Loucy (cell line): ENCODE data around the gene LILRB4.
A peak's percentile ranks its signal among the peaks of the same experiment; 100 is the strongest.

Experiments used
- H2AFZ ChIP-seq: fragments of 200-600 bp; sonication (generic); 2 replicates; pipeline ENCODE4 v1.6.0; 2016; ENCODE audit warnings: antibody characterized with exemption, mild to moderate bottlenecking, low read length, moderate library complexity
- H3F3A ChIP-seq: fragments of 200-600 bp; 2 replicates; pipeline ENCODE4 v1.6.0; 2016; ENCODE audit warnings: antibody characterized with exemption, low read depth, mild to moderate bottlenecking
- H3K27me3 ChIP-seq: fragments of 200-600 bp; sonication (generic); 2 replicates; pipeline ENCODE4 v1.6.1; 2014; ENCODE audit warnings: low read length, mild to moderate bottlenecking; ENCODE audit not compliant: insufficient read depth, poor library complexity, severe bottlenecking
- H3K36me3 ChIP-seq: fragments of 200-600 bp; sonication (generic); 2 replicates; pipeline ENCODE4 v1.6.1; 2016; ENCODE audit warnings: low read length; ENCODE audit not compliant: insufficient read depth
- H3K4me1 ChIP-seq: fragments of 200-600 bp; sonication (generic); 2 replicates; pipeline ENCODE4 v1.5.1; 2014; ENCODE audit warnings: low read length, mild to moderate bottlenecking; ENCODE audit not compliant: insufficient read depth, poor library complexity, severe bottlenecking
- H3K4me2 ChIP-seq: fragments of 200-600 bp; sonication (generic); 2 replicates; pipeline ENCODE4 v1.6.0; 2014; ENCODE audit warnings: antibody characterized with exemption, low read length, low read depth, mild to moderate bottlenecking; ENCODE audit not compliant: poor library complexity, severe bottlenecking
- H3K4me3 ChIP-seq: fragments of 200-600 bp; sonication (generic); 2 replicates; pipeline ENCODE4 v1.5.1; 2014; ENCODE audit warnings: low read length, mild to moderate bottlenecking, mixed read lengths; ENCODE audit not compliant: poor library complexity, severe bottlenecking
- H3K79me2 ChIP-seq: fragments of 200-600 bp; sonication (generic); 2 replicates; pipeline ENCODE4 v1.6.1; 2014; ENCODE audit warnings: low read length; ENCODE audit not compliant: insufficient read depth
- H3K9ac ChIP-seq: fragments of 200-600 bp; sonication (generic); 2 replicates; pipeline ENCODE4 v1.6.0; 2014; ENCODE audit warnings: mild to moderate bottlenecking, low read depth, low read length, moderate library complexity; ENCODE audit not compliant: poor library complexity, severe bottlenecking
- H3K9me2 ChIP-seq: fragments of 200-600 bp; sonication (generic); replicated peaks from 2 replicates; pipeline ENCODE4 v1.6.1; 2016; ENCODE audit warnings: low read depth, low read length, mixed read lengths
- H3K9me3 ChIP-seq: fragments of 200-600 bp; sonication (generic); 2 replicates; pipeline ENCODE4 v1.6.1; 2014; ENCODE audit warnings: mild to moderate bottlenecking, antibody characterized with exemption, low read length, low read depth; ENCODE audit not compliant: insufficient read depth
- H4K20me1 ChIP-seq: fragments of 200-600 bp; sonication (generic); 2 replicates; pipeline ENCODE4 v1.6.0; 2014; ENCODE audit warnings: antibody characterized with exemption, low read length, mild to moderate bottlenecking; ENCODE audit not compliant: insufficient read depth, poor library complexity, severe bottlenecking
- EZH2phosphoT487 ChIP-seq: fragments of 200-600 bp; IDR thresholded peaks from 2 replicates; pipeline ENCODE4 v1.6.1; 2018; ENCODE audit warnings: antibody characterized with exemption, mild to moderate bottlenecking, moderate library complexity, borderline replicate concordance
- TF ChIP-seq, protein P1 (sequence below): fragments of 200-600 bp; sonication (generic); conservative IDR thresholded peaks from 2 replicates; pipeline ENCODE4 v1.5.1; 2014; ENCODE audit warnings: mild to moderate bottlenecking, antibody characterized with exemption, low read length

LILRB4 gene

GRCh38 chr19:54662730-54663129, at the start of gene LILRB4:
Gene LILRB4 (plus strand): TSS chr19:54662985. CDS start chr19:54663034, 49 bp downstream.
- Histone ChIP-seq H2AFZ (no peak within 1 kb of the TSS), H3K27me3 (no peaks in the 10 kb centered on the region), H3K36me3 (no peaks in the 10 kb centered on the region), H3K9me2 (no peaks in the 10 kb centered on the region), H3F3A (no peaks in the 10 kb centered on the region), H3K9me3 (no peaks in the 10 kb centered on the region), H3K4me3 (no peak within 1 kb of the TSS), H3K79me2 (no peaks in the 10 kb centered on the region), H4K20me1 (no peaks in the 10 kb centered on the region), H3K4me1 (no peaks in the 10 kb centered on the region), H3K4me2 (no peak within 1 kb of the TSS), H3K9ac (no peak within 1 kb of the TSS)
- no peak for TF ChIP-seq EZH2phosphoT487
- TF ChIP-seq, protein P1, sequence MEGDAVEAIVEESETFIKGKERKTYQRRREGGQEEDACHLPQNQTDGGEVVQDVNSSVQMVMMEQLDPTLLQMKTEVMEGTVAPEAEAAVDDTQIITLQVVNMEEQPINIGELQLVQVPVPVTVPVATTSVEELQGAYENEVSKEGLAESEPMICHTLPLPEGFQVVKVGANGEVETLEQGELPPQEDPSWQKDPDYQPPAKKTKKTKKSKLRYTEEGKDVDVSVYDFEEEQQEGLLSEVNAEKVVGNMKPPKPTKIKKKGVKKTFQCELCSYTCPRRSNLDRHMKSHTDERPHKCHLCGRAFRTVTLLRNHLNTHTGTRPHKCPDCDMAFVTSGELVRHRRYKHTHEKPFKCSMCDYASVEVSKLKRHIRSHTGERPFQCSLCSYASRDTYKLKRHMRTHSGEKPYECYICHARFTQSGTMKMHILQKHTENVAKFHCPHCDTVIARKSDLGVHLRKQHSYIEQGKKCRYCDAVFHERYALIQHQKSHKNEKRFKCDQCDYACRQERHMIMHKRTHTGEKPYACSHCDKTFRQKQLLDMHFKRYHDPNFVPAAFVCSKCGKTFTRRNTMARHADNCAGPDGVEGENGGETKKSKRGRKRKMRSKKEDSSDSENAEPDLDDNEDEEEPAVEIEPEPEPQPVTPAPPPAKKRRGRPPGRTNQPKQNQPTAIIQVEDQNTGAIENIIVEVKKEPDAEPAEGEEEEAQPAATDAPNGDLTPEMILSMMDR, result no peak

- Histone ChIP-seq H3K4me3 (no peak overlapping the region), H3K9me3 (no peaks in the 10 kb centered on the region), H3K9me2 (no peaks in the 10 kb centered on the region), H3K9ac (no peak overlapping the region), H3K4me2 (no peak overlapping the region), H3F3A (peaks cover 5% of the 10 kb centered on the region; the same call in 1 of the 2 replicates), H3K4me1 (peaks cover 8% of the 10 kb centered on the region), H2AFZ (no peak overlapping the region), H4K20me1 (no peaks in the 10 kb centered on the region), H3K79me2 (no peaks in the 10 kb centered on the region), H3K36me3 (no peaks in the 10 kb centered on the region), H3K27me3 (no peaks in the 10 kb centered on the region)
- no peak for TF ChIP-seq EZH2phosphoT487
- TF ChIP-seq, protein P1, result no peak
Measured at GRCh38 chr19:54614726-54615125, 48.1 kb upstream of the LILRB4 start.

DNA sequence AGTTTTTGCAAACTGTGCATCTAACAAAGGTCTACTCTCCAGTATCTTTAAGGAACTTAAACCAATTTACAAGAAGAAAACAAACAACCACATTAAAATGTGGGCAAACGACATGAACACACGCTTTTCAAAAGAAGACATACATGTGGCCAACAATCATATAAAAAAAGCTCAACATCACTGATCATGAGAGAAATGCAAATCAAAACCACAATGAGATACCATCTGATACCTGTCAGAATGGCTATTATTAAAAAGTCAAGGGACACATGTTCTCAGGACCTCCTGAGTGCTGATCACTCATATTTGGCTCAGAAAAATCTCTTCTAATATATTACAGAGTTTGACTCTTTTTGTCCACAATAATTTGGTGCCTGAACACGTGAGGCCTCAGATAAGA, 46.7 kb upstream of the LILRB4 start:
- no peak for TF ChIP-seq EZH2phosphoT487
- TF ChIP-seq, protein P1, result no peak
- H3K9me2 ChIP-seq, result no peaks in the 10 kb centered on the region
- peaks cover 5% of the 10 kb centered on the region; the same call in 1 of the 2 replicates for H3F3A ChIP-seq
- peaks cover 8% of the 10 kb centered on the region for H3K4me1 ChIP-seq
- H3K4me2 ChIP-seq, result peak overlapping the region; percentile 10
- no peaks in the 10 kb centered on the region for H3K36me3 ChIP-seq
- no peaks in the 10 kb centered on the region for H4K20me1 ChIP-seq
- no peak overlapping the region for H3K9ac ChIP-seq
- no peak overlapping the region for H3K4me3 ChIP-seq
- no peak overlapping the region for H2AFZ ChIP-seq
- no peaks in the 10 kb centered on the region for H3K9me3 ChIP-seq
- H3K27me3 ChIP-seq, result no peaks in the 10 kb centered on the region
- H3K79me2 ChIP-seq, result no peaks in the 10 kb centered on the region
